ENCODE data around the gene TSPAN16.
"Not testable (repeated sequence)": the region's sequence is repeated elsewhere in the genome, so short reads cannot be mapped to it uniquely, and the experiment has no call there.

TSPAN16 gene

DNA sequence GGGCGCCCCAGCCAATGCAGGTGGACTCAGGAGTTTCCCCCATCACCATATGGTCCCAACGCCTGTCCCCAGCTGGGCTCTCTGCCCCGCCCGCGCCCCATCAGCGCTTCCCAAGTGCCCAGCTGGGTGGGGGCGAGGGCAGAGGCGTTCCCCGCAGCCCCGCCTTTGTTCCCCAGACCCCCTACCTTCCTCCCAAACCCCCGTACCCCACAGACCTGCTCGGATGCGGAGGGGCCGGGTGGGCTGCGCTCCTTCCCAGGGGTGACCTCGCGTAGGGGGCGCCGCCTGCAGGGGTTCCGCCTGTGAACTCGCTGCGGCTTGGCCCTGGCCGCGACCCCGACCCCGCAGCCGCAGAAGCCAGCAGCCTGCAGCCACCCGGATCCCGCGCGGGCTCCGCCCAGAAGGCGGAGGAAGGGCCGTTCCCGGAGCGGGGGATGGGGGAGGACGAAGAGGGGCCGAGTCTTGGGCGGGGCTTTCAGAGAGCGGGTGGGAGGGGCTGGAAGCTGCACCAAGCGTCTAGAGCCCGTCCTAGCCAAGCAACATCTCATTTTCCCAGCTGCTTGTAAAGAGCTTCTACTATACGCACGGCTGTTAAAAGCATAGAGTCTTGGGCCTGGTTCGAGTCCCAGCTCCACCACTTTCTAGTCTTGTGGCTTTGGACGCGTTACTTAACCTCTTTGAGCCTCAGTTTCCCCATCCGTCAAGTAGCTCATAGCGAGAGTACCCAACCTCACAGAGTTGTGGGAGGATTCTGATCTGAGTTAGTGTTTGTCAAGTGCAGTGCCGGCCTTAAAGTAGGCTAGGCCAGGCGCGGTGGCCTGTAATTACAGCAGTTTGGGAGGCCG is 43.5 kb downstream of the TSPAN16 start, which contains the start of gene RAB3D:
Gene RAB3D, minus strand, starts transcription at position 404 of the 845 bp plus-strand sequence. CDS start 2,258 bp downstream, outside the sequence.
- H3K4me3 ChIP-seq (ENCODE audit: low read depth, low read length), result peak within 1 kb of the TSS; percentile 79
- peak; percentile 87 for DNase-seq (ENCODE audit: low read depth)
- TF ChIP-seq, protein P1, sequence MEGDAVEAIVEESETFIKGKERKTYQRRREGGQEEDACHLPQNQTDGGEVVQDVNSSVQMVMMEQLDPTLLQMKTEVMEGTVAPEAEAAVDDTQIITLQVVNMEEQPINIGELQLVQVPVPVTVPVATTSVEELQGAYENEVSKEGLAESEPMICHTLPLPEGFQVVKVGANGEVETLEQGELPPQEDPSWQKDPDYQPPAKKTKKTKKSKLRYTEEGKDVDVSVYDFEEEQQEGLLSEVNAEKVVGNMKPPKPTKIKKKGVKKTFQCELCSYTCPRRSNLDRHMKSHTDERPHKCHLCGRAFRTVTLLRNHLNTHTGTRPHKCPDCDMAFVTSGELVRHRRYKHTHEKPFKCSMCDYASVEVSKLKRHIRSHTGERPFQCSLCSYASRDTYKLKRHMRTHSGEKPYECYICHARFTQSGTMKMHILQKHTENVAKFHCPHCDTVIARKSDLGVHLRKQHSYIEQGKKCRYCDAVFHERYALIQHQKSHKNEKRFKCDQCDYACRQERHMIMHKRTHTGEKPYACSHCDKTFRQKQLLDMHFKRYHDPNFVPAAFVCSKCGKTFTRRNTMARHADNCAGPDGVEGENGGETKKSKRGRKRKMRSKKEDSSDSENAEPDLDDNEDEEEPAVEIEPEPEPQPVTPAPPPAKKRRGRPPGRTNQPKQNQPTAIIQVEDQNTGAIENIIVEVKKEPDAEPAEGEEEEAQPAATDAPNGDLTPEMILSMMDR (IDR thresholded peaks at IDR 0.05; ENCODE audit: control insufficient read depth, extremely low read depth, insufficient read depth), result no peak

DNA sequence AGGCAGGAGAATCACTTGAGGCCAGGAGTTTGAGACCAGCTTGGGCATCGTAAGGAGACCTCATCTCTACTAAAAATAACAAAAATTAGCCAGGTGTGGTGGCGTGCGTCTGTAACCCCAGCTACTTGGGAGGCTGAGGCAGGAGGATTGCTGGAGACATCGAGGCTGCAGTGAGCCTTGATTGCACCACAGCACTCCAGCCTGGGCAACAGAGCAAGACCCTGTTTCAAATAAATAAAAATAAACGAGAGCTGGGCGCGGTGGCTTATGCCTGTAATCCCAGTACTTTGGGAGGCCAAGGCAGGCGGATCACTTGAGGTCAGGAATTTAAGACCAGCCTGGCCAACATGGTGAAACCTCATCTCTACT is 44.1 kb downstream of the TSPAN16 start:
- DNase-seq (ENCODE audit: low read depth), result not testable (repeated sequence)

DNA sequence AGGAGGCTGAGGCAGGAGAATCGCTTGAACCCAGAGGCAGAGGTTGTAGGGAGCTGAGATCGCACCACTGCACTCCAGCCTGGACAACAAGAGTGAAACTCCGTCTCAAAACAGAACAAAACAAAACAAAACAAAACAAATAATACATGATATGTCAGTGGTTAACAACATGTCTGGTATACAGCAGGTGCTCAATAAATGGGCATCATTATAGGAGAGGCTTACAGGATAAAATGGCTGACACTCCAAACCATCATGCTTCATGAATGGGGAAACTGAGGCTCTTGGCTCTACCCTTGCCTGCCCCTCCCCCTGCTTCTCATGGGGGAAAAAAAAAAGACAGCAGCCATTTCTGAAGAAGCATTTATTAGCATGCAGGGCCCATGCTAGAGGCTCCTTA is 46.5 kb downstream of the TSPAN16 start:
- H3K4me3 ChIP-seq (ENCODE audit: low read depth, low read length), result no peak overlapping the region
- DNase-seq (ENCODE audit: low read depth), result no peak
- TF ChIP-seq, protein P1 (IDR thresholded peaks at IDR 0.05; ENCODE audit: control insufficient read depth, extremely low read depth, insufficient read depth), result no peak

More for the DNA sequence above, 44.1 kb downstream of the TSPAN16 start:
- H3K4me3 ChIP-seq (ENCODE audit: low read depth, low read length), result peak overlapping the region; percentile 79; the same call in 1 of the 2 replicates

DNA sequence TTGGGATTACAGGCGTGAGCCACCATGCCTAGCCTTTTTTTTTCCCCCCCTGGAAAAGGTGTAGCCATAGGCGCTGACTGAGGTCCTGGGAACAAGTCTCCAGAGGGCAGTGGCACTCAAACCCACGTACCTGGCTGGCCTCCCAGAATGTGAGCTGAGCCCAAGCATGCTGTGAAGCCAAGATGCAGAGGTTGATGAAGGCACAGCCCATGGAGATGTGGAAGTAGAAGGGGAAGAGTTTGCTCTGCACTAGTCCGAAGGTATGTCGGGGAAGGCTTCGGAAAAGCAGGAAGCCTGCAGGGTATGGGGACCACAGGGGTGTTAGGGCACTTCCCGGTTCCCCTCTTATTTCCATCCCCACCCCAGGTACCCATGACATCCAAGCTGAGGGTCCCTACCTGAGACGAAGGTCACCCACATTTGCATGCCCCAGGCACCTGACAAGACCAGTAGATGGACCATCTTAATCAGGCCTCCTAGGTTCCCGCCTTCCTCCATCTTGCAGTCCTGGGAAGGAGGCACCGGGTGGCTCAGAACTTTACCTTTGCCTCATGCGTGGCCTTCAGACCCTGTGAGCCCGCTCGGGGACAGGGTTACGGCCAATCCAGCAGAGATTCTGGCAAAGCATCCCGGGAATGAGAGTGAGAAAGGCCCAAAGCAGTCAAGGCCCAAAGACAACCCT is 49.3 kb downstream of the TSPAN16 start:
- TF ChIP-seq, protein P1 (IDR thresholded peaks at IDR 0.05; ENCODE audit: control insufficient read depth, extremely low read depth, insufficient read depth), result no peak
- peak overlapping the region; percentile 89 for H3K4me3 ChIP-seq (ENCODE audit: low read depth, low read length)
- no peak for DNase-seq (ENCODE audit: low read depth)

DNA sequence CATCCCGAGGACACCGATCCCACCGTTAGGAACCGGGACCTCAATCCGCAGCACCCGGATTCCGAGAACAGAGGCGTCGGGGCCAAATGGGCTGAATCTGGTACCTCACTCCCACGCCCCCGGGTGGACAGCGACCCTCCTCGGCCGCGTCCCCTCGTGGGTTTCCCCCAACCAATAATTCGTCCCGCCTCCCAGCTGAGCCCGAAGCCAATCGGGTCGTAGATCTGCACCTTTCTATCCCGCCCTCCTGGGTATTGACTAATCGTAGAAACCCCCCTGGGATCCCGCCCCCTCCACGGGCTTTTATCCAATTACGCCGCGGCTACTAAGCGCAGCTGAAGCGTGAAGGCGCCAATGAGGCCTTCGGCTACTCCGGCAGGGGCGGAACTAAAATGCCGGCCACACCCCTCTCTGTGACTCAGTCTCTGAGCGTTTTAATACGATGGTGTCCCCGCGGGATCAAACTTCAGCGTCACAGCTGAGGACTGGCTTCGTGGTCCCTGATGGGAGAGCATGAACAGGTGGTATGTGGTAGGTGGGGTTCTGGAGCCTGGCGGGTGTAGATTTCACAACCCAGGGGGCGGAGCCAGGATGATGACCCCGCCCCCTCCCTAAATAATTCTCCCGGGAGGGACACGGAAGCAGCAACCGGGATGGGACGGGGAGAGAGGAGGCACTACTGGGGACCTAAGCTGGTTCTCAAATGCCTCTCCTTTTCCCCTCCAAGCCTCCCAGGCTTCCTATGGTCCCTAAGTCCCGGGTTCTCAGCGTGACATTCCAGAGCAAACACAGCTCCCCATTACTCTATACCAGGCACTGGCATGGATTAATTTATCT is 50.4 kb downstream of the TSPAN16 start, which contains the start of the genes CCDC159 and TMEM205:
Gene CCDC159, plus strand, starts transcription at position 416 of the 837 bp plus-strand sequence. Its CDS starts 88 bp downstream, at position 504.
Gene TMEM205, minus strand, starts transcription at position 165 of the 837 bp plus-strand sequence. CDS start 649 bp downstream, outside the sequence.
- peak within 1 kb of the TSS; percentile 89 for H3K4me3 ChIP-seq (ENCODE audit: low read depth, low read length)
- peak; percentile 97 for DNase-seq (ENCODE audit: low read depth)
- TF ChIP-seq, protein P1 (IDR thresholded peaks at IDR 0.05; ENCODE audit: control insufficient read depth, extremely low read depth, insufficient read depth), result peak; percentile 11; the same call in 1 of the 2 replicates

DNA sequence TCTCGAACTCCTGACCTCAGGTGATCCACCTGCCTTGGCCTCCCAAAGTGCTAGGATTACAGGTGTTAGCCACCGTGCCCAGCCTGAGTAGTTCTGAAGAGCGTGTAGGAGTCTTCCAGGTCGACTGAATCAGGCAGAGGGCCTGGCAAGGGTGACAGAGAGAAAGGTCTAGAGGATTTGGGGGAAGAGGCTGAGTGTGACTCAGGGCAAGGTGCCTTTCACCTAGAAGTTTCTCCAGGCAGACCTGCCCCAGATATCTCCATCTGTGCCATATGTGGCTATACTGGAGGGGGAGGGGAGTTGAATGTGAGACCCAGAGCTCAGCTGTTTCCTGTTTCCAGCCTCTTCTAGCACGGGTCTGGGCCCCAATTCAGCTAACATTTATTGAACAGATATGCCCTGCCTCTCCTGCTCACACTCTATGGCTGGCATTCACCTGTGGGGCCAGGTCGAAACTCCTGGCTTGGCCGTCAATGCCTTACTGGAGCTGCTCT is 51.6 kb downstream of the TSPAN16 start:
- no peak overlapping the region for H3K4me3 ChIP-seq (ENCODE audit: low read depth, low read length)
- no peak for DNase-seq (ENCODE audit: low read depth)
- TF ChIP-seq, protein P1 (IDR thresholded peaks at IDR 0.05; ENCODE audit: control insufficient read depth, extremely low read depth, insufficient read depth), result no peak

Measured in LNCaP clone FGC (cell line).